ENCODE measurements around the gene EFCAB12. TPM values are rescaled to one million over a fixed set of nuclear protein-coding genes. Genes with fewer than 3 reads are reported as not detected.

The EFCAB12 gene
- total RNA-seq, 1 donor from 2014 or later = 0.61 TPM

GRCh38 chr3:129473067-129473768 lies 44.8 kb upstream of the EFCAB12 start:
- H3K27ac Mint-ChIP-seq (ENCODE audit: unreplicated experiment) = no peak overlapping the region
- TF ChIP-seq, protein P1, sequence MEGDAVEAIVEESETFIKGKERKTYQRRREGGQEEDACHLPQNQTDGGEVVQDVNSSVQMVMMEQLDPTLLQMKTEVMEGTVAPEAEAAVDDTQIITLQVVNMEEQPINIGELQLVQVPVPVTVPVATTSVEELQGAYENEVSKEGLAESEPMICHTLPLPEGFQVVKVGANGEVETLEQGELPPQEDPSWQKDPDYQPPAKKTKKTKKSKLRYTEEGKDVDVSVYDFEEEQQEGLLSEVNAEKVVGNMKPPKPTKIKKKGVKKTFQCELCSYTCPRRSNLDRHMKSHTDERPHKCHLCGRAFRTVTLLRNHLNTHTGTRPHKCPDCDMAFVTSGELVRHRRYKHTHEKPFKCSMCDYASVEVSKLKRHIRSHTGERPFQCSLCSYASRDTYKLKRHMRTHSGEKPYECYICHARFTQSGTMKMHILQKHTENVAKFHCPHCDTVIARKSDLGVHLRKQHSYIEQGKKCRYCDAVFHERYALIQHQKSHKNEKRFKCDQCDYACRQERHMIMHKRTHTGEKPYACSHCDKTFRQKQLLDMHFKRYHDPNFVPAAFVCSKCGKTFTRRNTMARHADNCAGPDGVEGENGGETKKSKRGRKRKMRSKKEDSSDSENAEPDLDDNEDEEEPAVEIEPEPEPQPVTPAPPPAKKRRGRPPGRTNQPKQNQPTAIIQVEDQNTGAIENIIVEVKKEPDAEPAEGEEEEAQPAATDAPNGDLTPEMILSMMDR (IDR thresholded peaks at IDR 0.05; ENCODE audit: partially characterized antibody, unreplicated experiment) = no peak
- DNase-seq = no peak
- H3K9me3 Mint-ChIP-seq (ENCODE audit: unreplicated experiment) = no peaks in the 10 kb centered on the region
- no peaks in the 10 kb centered on the region for H3K4me1 Mint-ChIP-seq (ENCODE audit: low read depth, unreplicated experiment)
- H3K4me3 Mint-ChIP-seq (ENCODE audit: unreplicated experiment) = no peak overlapping the region
- H3K36me3 Mint-ChIP-seq (ENCODE audit: unreplicated experiment) = no peaks in the 10 kb centered on the region
- no peaks in the 10 kb centered on the region for H3K27me3 Mint-ChIP-seq (ENCODE audit: unreplicated experiment)

GRCh38 chr3:129470861-129471260 lies 42.4 kb upstream of the EFCAB12 start:
- no peak overlapping the region for H3K4me3 Mint-ChIP-seq (ENCODE audit: unreplicated experiment)
- no peaks in the 10 kb centered on the region for H3K27me3 Mint-ChIP-seq (ENCODE audit: unreplicated experiment)
- TF ChIP-seq, protein P1 (IDR thresholded peaks at IDR 0.05; ENCODE audit: partially characterized antibody, unreplicated experiment) = no peak
- H3K9me3 Mint-ChIP-seq (ENCODE audit: unreplicated experiment) = no peaks in the 10 kb centered on the region
- H3K36me3 Mint-ChIP-seq (ENCODE audit: unreplicated experiment) = no peaks in the 10 kb centered on the region
- no peak overlapping the region for H3K27ac Mint-ChIP-seq (ENCODE audit: unreplicated experiment)
- no peak for DNase-seq
- no peaks in the 10 kb centered on the region for H3K4me1 Mint-ChIP-seq (ENCODE audit: low read depth, unreplicated experiment)

DNA sequence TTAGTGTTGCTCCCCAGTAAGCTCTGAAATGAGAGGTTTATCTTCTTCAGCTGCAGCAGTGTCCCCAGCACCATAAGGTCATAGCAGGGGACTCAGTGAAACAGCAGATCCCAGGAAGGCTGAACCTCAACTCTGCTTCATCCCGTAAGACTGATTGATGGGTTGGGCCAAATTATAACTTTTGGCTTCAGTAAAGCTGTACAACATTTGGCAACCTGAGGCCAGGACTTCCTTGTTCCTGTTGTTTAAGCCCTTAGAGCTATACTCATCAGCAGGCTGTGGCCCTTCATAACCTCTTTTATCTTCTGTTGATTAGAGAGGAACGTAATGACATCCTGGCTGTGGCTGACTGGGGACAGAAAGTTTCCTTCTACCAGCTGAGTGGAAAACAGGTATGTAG lies 40.6 kb upstream of the EFCAB12 start:
- H3K4me3 Mint-ChIP-seq (ENCODE audit: unreplicated experiment) = no peak overlapping the region

DNA sequence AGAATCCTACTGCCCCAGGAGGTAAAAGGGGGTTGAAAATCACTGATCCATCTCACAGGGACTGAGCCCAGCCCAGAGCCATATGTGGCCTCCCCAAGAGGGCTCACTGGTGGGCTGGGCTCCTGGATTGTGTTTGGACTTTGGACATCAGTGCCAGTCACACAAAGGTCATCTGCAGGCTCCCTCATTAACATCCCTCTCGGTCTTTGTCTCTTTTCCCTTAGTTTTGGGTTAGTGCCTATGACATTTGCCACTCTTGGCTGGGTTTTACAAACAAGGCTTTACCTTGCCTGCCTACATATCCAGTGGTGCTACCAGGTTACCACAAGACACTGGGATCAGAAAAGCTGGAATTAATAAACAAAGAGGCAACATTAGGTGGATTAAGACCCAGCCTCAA lies 39.5 kb upstream of the EFCAB12 start:
- no peak overlapping the region for H3K27ac Mint-ChIP-seq (ENCODE audit: unreplicated experiment)
- no peaks in the 10 kb centered on the region for H3K27me3 Mint-ChIP-seq (ENCODE audit: unreplicated experiment)
- TF ChIP-seq, protein P1 (IDR thresholded peaks at IDR 0.05; ENCODE audit: partially characterized antibody, unreplicated experiment) = no peak
- no peaks in the 10 kb centered on the region for H3K36me3 Mint-ChIP-seq (ENCODE audit: unreplicated experiment)
- no peaks in the 10 kb centered on the region for H3K4me1 Mint-ChIP-seq (ENCODE audit: low read depth, unreplicated experiment)
- H3K9me3 Mint-ChIP-seq (ENCODE audit: unreplicated experiment) = no peaks in the 10 kb centered on the region
- H3K4me3 Mint-ChIP-seq (ENCODE audit: unreplicated experiment) = no peak overlapping the region
- DNase-seq = no peak

More for the DNA sequence above, 40.6 kb upstream of the EFCAB12 start:
- Mint-ChIP-seq H3K27me3 (ENCODE audit: unreplicated experiment) (no peaks in the 10 kb centered on the region), H3K9me3 (ENCODE audit: unreplicated experiment) (no peaks in the 10 kb centered on the region), H3K4me1 (ENCODE audit: low read depth, unreplicated experiment) (no peaks in the 10 kb centered on the region), H3K27ac (ENCODE audit: unreplicated experiment) (no peak overlapping the region), H3K36me3 (ENCODE audit: unreplicated experiment) (no peaks in the 10 kb centered on the region)
- no peak for DNase-seq
- TF ChIP-seq, protein P1 (IDR thresholded peaks at IDR 0.05; ENCODE audit: partially characterized antibody, unreplicated experiment) = no peak

DNA sequence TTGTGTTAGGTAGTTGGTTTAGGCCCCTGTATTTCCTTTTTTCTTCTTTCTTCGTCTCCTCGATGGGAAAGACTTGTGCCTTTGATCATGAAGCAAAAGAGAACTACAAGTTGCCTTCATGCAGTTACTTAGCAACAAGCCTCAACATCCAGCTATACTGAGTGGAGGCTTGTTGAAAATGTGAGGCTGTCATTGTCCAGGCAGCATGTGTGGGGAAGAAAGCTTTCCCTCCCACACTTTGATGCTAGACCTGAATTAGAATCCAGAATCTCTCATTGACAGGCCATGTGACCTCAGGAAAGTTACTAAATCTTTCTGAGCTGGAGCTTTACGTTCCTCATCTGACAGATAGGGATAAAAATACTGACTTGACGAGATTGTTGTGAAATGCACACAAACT lies 35.3 kb upstream of the EFCAB12 start:
- H3K4me1 Mint-ChIP-seq (ENCODE audit: low read depth, unreplicated experiment) = no peaks in the 10 kb centered on the region
- H3K27me3 Mint-ChIP-seq (ENCODE audit: unreplicated experiment) = no peaks in the 10 kb centered on the region
- H3K9me3 Mint-ChIP-seq (ENCODE audit: unreplicated experiment) = no peaks in the 10 kb centered on the region
- DNase-seq = no peak
- no peak overlapping the region for H3K4me3 Mint-ChIP-seq (ENCODE audit: unreplicated experiment)
- H3K27ac Mint-ChIP-seq (ENCODE audit: unreplicated experiment) = no peak overlapping the region
- no peaks in the 10 kb centered on the region for H3K36me3 Mint-ChIP-seq (ENCODE audit: unreplicated experiment)
- TF ChIP-seq, protein P1 (IDR thresholded peaks at IDR 0.05; ENCODE audit: partially characterized antibody, unreplicated experiment) = no peak

All from glutamatergic neuron (in vitro differentiated cells).